H9 (cell line): ENCODE results near the gene RASSF7. TPM values are rescaled to one million over a fixed set of nuclear protein-coding genes. Genes with fewer than 3 reads are reported as not detected.

Source experiments
- DNase-seq: peaks from one replicate; pipeline ENCODE4 v3.0.0-alpha.2; 2017
- H2AFZ ChIP-seq: one replicate; pipeline ENCODE4 v1.6.1; 2013; ENCODE audit warnings: mild to moderate bottlenecking, low read length, control low read depth, moderate library complexity
- H2AK5ac ChIP-seq: 2 replicates; pipeline ENCODE4 v1.6.1; 2013; ENCODE audit warnings: low read length, control low read depth, mixed read lengths; ENCODE audit not compliant: insufficient read length
- H2BK120ac ChIP-seq: one replicate; pipeline ENCODE4 v1.6.1; 2013; ENCODE audit warnings: low read depth, mild to moderate bottlenecking, low read length, control low read depth, inconsistent platforms; ENCODE audit not compliant: poor library complexity, severe bottlenecking
- H2BK12ac ChIP-seq: 2 replicates; pipeline ENCODE4 v1.6.1; 2013; ENCODE audit warnings: low read length, control low read depth, mixed read lengths, low read depth; ENCODE audit not compliant: insufficient read length
- H2BK15ac ChIP-seq: 2 replicates; pipeline ENCODE4 v1.6.1; 2013; ENCODE audit warnings: low read depth, low read length, control low read depth
- H2BK20ac ChIP-seq: one replicate; pipeline ENCODE4 v1.6.1; 2013; ENCODE audit warnings: low read depth, mild to moderate bottlenecking, low read length, control low read depth, inconsistent platforms; ENCODE audit not compliant: poor library complexity, severe bottlenecking
- H2BK5ac ChIP-seq: 2 replicates; pipeline ENCODE4 v1.6.1; 2013; ENCODE audit warnings: low read length, control low read depth, mixed read lengths; ENCODE audit not compliant: insufficient read length
- H3K14ac ChIP-seq: 2 replicates; pipeline ENCODE4 v1.6.1; 2013; ENCODE audit warnings: low read length, control low read depth; ENCODE audit not compliant: insufficient read depth
- H3K18ac ChIP-seq: 2 replicates; pipeline ENCODE4 v1.6.1; 2013; ENCODE audit warnings: low read depth, mild to moderate bottlenecking, mixed read lengths, low read length, control low read depth; ENCODE audit not compliant: insufficient read length
- H3K23ac ChIP-seq: 2 replicates; pipeline ENCODE4 v1.6.1; 2013; ENCODE audit warnings: low read length, control low read depth, mixed read lengths, low read depth; ENCODE audit not compliant: insufficient read length
- H3K23me2 ChIP-seq: 2 replicates; pipeline ENCODE4 v1.6.1; 2013; ENCODE audit warnings: low read depth, mild to moderate bottlenecking, mixed read lengths, low read length, control low read depth; ENCODE audit not compliant: insufficient read length, poor library complexity, severe bottlenecking
- H3K27ac ChIP-seq: 2 replicates; pipeline ENCODE4 v1.5.1; 2013; ENCODE audit warnings: low read length, control low read depth, mixed read lengths, low read depth; ENCODE audit not compliant: insufficient read length
- H3K27me3 ChIP-seq: 2 replicates; pipeline ENCODE4 v1.6.1; 2013; ENCODE audit warnings: low read length, control low read depth, inconsistent platforms; ENCODE audit not compliant: insufficient read depth
- H3K4ac ChIP-seq: 2 replicates; pipeline ENCODE4 v1.6.1; 2013; ENCODE audit warnings: low read depth, mild to moderate bottlenecking, control low read depth, inconsistent platforms, low read length, moderate library complexity
- H3K4me1 ChIP-seq: 2 replicates; pipeline ENCODE4 v1.6.1; 2013; ENCODE audit warnings: low read length, control low read depth, inconsistent platforms; ENCODE audit not compliant: insufficient read depth
- H3K4me2 ChIP-seq: 2 replicates; pipeline ENCODE4 v1.6.1; 2013; ENCODE audit warnings: low read length, control low read depth, mixed read lengths; ENCODE audit not compliant: insufficient read length, insufficient read depth
- H3K56ac ChIP-seq: 2 replicates; pipeline ENCODE4 v1.6.1; 2013; ENCODE audit warnings: low read depth, mild to moderate bottlenecking, mixed read lengths, low read length, control low read depth; ENCODE audit not compliant: insufficient read length
- H3K79me1 ChIP-seq: 2 replicates; pipeline ENCODE4 v1.6.1; 2013; ENCODE audit warnings: low read depth, mild to moderate bottlenecking, moderate library complexity, low read length, control low read depth, inconsistent platforms; ENCODE audit not compliant: insufficient read depth, poor library complexity, severe bottlenecking
- H3K79me2 ChIP-seq: 2 replicates; pipeline ENCODE4 v1.6.1; 2013; ENCODE audit warnings: low read length, control low read depth, inconsistent platforms; ENCODE audit not compliant: insufficient read depth
- H3K9ac ChIP-seq: 2 replicates; pipeline ENCODE4 v1.6.1; 2013; ENCODE audit warnings: low read length, control low read depth, mixed read lengths; ENCODE audit not compliant: insufficient read length; ENCODE audit errors: extremely low read depth
- H3K9me3 ChIP-seq: one replicate; pipeline ENCODE4 v1.6.1; 2013; ENCODE audit warnings: low read depth, low read length, inconsistent platforms; ENCODE audit not compliant: control insufficient read depth
- H3T11ph ChIP-seq: one replicate; pipeline ENCODE4 v1.6.1; 2013; ENCODE audit warnings: mild to moderate bottlenecking, low read length, control low read depth, inconsistent platforms
- H4K20me1 ChIP-seq: one replicate; pipeline ENCODE4 v1.6.1; 2013; ENCODE audit not compliant: control insufficient read depth, insufficient read length, insufficient read depth
- H4K5ac ChIP-seq: 2 replicates; pipeline ENCODE4 v1.6.1; 2013; ENCODE audit warnings: low read depth, mild to moderate bottlenecking, mixed read lengths, low read length, control low read depth; ENCODE audit not compliant: insufficient read length
- H4K8ac ChIP-seq: replicated peaks from 2 replicates; pipeline ENCODE4 v1.6.1; 2013; ENCODE audit warnings: low read length, control low read depth, mixed read lengths, low read depth; ENCODE audit not compliant: insufficient read length
- H4K91ac ChIP-seq: 2 replicates; pipeline ENCODE4 v1.6.1; 2013; ENCODE audit warnings: low read depth, mild to moderate bottlenecking, moderate library complexity, mixed read lengths, low read length, control low read depth; ENCODE audit not compliant: insufficient read length
- H3K27ac Mint-ChIP-seq, 3 experiments: 2 replicates in 2 of 3; 3 replicates in 1 of 3; pipeline ENCODE4 v1.8.0; 2020 to 2021; ENCODE audit warnings: mixed read lengths in 3 of 3, mild to moderate bottlenecking in 1 of 3, moderate library complexity in 1 of 3
- H3K27me3 Mint-ChIP-seq: 2 replicates; pipeline ENCODE4 v1.8.0; 2021; ENCODE audit warnings: low read depth, mild to moderate bottlenecking, moderate library complexity, mixed read lengths
- H3K36me3 Mint-ChIP-seq, 3 experiments: 2 replicates in 2 of 3; 3 replicates in 1 of 3; pipeline ENCODE4 v1.8.0; 2020 to 2021; ENCODE audit warnings: low read depth in 3 of 3, mixed read lengths in 3 of 3; ENCODE audit not compliant: insufficient read depth in 1 of 3
- H3K4me1 Mint-ChIP-seq, 2 experiments: 2 replicates each; pipeline ENCODE4 v1.8.0; 2020; ENCODE audit warnings: mixed read lengths in 2 of 2
- H3K4me3 Mint-ChIP-seq, 2 experiments: 2 replicates in 1 of 2; 3 replicates in 1 of 2; pipeline ENCODE4 v1.8.0; 2020 to 2021; ENCODE audit warnings: mild to moderate bottlenecking in 2 of 2, mixed read lengths in 2 of 2, moderate library complexity in 1 of 2
- H3K9me3 Mint-ChIP-seq, 2 experiments: 2 replicates in 1 of 2; 3 replicates in 1 of 2; pipeline ENCODE4 v1.8.0; 2020; ENCODE audit warnings: mild to moderate bottlenecking in 2 of 2, mixed read lengths in 2 of 2, moderate library complexity in 1 of 2
- WGBS: extraction: QIAGEN DNeasy Blood & Tissue Kit; methylation state at CpG from one replicate; pipeline ENCODE4 v1.1.7; 2013; ENCODE audit warnings: missing lambda C conversion rate, low lambda C conversion rate, mixed read lengths; ENCODE audit not compliant: insufficient read length; ENCODE audit errors: extremely low coverage; 5-methylcytosine and 5-hydroxymethylcytosine counted together
- total RNA-seq: library from RNA; stranded (reverse); gene quantifications from 2 replicates; pipeline ENCODE4 v1.2.1, GENCODE V29; 2021
- TF ChIP-seq, protein P1 (sequence below): fragments of 200-600 bp; sonication (generic); conservative IDR thresholded peaks from 3 replicates; pipeline ENCODE4 v1.8.0; 2021; ENCODE audit warnings: antibody characterized with exemption, mild to moderate bottlenecking

Gene RASSF7
- total RNA-seq, 1 experiment from 2014 or later, result 26.3 TPM

DNA sequence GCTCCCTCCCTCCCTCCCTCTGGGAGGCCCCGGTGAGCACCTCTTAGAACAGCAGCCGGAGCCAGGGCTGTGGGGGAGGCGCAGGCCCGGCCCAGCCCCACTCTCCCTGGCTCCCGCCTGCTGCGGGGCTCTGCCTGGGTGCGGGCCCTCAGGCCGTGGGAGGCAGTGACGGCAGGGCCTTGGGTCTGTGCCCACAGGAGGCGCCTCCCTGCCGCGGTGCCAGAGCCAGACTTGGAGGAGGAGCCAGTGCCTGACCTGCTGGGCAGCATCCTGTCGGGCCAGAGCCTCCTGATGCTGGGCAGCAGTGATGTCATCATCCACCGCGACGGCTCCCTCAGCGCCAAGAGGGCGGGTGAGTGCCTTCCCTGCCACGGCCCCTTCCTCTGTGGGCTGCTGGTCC lies 45.5 kb downstream of the RASSF7 start:
- H2BK20ac ChIP-seq, result no peak overlapping the region
- no peak overlapping the region for H3K9ac ChIP-seq
- H3K27me3 ChIP-seq, result no peaks in the 10 kb centered on the region
- H3K23ac ChIP-seq, result no peak overlapping the region
- TF ChIP-seq, protein P1, sequence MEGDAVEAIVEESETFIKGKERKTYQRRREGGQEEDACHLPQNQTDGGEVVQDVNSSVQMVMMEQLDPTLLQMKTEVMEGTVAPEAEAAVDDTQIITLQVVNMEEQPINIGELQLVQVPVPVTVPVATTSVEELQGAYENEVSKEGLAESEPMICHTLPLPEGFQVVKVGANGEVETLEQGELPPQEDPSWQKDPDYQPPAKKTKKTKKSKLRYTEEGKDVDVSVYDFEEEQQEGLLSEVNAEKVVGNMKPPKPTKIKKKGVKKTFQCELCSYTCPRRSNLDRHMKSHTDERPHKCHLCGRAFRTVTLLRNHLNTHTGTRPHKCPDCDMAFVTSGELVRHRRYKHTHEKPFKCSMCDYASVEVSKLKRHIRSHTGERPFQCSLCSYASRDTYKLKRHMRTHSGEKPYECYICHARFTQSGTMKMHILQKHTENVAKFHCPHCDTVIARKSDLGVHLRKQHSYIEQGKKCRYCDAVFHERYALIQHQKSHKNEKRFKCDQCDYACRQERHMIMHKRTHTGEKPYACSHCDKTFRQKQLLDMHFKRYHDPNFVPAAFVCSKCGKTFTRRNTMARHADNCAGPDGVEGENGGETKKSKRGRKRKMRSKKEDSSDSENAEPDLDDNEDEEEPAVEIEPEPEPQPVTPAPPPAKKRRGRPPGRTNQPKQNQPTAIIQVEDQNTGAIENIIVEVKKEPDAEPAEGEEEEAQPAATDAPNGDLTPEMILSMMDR, result no peak
- no CpG with 5 or more reads among the region's 19 CpGs for WGBS
- Mint-ChIP-seq H3K4me3 (no peak overlapping the region), H3K4me1 (no peaks in the 10 kb centered on the region), H3K27me3 (no peaks in the 10 kb centered on the region), H3K9me3 (no peaks in the 10 kb centered on the region), H3K27ac (no peak overlapping the region), H3K36me3 (peaks cover 33 to 74% (median 70%) of the 10 kb centered on the region in 3 experiments; a peak in 6 of 7 replicates)
- no peak overlapping the region for H3K4ac ChIP-seq
- H4K8ac ChIP-seq, result no peak overlapping the region
- H2BK15ac ChIP-seq, result no peak overlapping the region
- H3K14ac ChIP-seq, result no peak overlapping the region
- no peak overlapping the region for H4K91ac ChIP-seq
- H3K4me2 ChIP-seq, result no peak overlapping the region
- H3K18ac ChIP-seq, result no peak overlapping the region
- no peak overlapping the region for H2AK5ac ChIP-seq
- no peaks in the 10 kb centered on the region for H3K4me1 ChIP-seq
- no peak overlapping the region for H4K5ac ChIP-seq
- no peak overlapping the region for H2BK5ac ChIP-seq
- no peak overlapping the region for H2AFZ ChIP-seq
- no peaks in the 10 kb centered on the region for H3K23me2 ChIP-seq
- H3K56ac ChIP-seq, result no peak overlapping the region
- H3K79me1 ChIP-seq, result no peaks in the 10 kb centered on the region
- no peak for DNase-seq
- H3K9me3 ChIP-seq, result no peaks in the 10 kb centered on the region
- no peak overlapping the region for H2BK120ac ChIP-seq
- H3T11ph ChIP-seq, result no peak overlapping the region
- no peak overlapping the region for H2BK12ac ChIP-seq
- H4K20me1 ChIP-seq, result peaks cover 3% of the 10 kb centered on the region
- no peaks in the 10 kb centered on the region for H3K79me2 ChIP-seq
- H3K27ac ChIP-seq, result no peak overlapping the region
